Muscle layer of duodenum (tissue), 2 donors: ENCODE data around the gene PGLYRP3.

Source experiments
- H3K27ac ChIP-seq: one replicate; pipeline ENCODE4 v1.7.0; 2013; ENCODE audit warnings: mild to moderate bottlenecking, low read length
- H3K27me3 ChIP-seq: one replicate; pipeline ENCODE4 v1.7.0; 2013; ENCODE audit warnings: low read depth, mild to moderate bottlenecking, control low read depth, low read length
- H3K36me3 ChIP-seq, 2 donors: one replicate each; pipeline ENCODE4 v1.7.0; 2013; ENCODE audit warnings: low read length in 2 of 2, control low read depth in 1 of 2, mild to moderate bottlenecking in 1 of 2; ENCODE audit not compliant: insufficient read depth in 2 of 2, control insufficient read depth in 1 of 2
- H3K4me1 ChIP-seq, 2 donors: one replicate each; pipeline ENCODE4 v1.7.0; 2013; ENCODE audit warnings: low read length in 2 of 2, mild to moderate bottlenecking in 2 of 2, control low read depth in 1 of 2, moderate library complexity in 1 of 2; ENCODE audit not compliant: insufficient read depth in 2 of 2, control insufficient read depth in 1 of 2
- H3K4me3 ChIP-seq, 2 donors: one replicate each; pipeline ENCODE4 v1.7.0; 2013; ENCODE audit warnings: low read length in 2 of 2, low read depth in 1 of 2, mild to moderate bottlenecking in 1 of 2
- H3K9me3 ChIP-seq, 2 donors: one replicate each; pipeline ENCODE4 v1.7.0; 2013; ENCODE audit warnings: low read length in 2 of 2, control low read depth in 1 of 2, mild to moderate bottlenecking in 1 of 2; ENCODE audit not compliant: control insufficient read depth in 1 of 2
- donor health status: healthy.

Gene PGLYRP3

GRCh38 chr1:153251562-153251961 is 61.2 kb downstream of the PGLYRP3 start:
- Histone ChIP-seq H3K27ac (no peak overlapping the region), H3K4me1 (no peaks in the 10 kb centered on the region), H3K9me3 (no peaks in the 10 kb centered on the region), H3K4me3 (no peak overlapping the region), H3K36me3 (no peaks in the 10 kb centered on the region), H3K27me3 (no peaks in the 10 kb centered on the region)

GRCh38 chr1:153251087-153251486 is 61.7 kb downstream of the PGLYRP3 start:
- Histone ChIP-seq H3K27me3 (no peaks in the 10 kb centered on the region), H3K36me3 (no peaks in the 10 kb centered on the region), H3K9me3 (no peaks in the 10 kb centered on the region), H3K4me3 (no peak overlapping the region), H3K4me1 (no peaks in the 10 kb centered on the region), H3K27ac (no peak overlapping the region)

GRCh38 chr1:153250166-153250565 is 62.6 kb downstream of the PGLYRP3 start:
- Histone ChIP-seq H3K36me3 (no peaks in the 10 kb centered on the region), H3K27me3 (no peaks in the 10 kb centered on the region), H3K4me3 (no peak overlapping the region), H3K9me3 (no peaks in the 10 kb centered on the region), H3K4me1 (no peaks in the 10 kb centered on the region), H3K27ac (no peak overlapping the region)

GRCh38 chr1:153248176-153248879 is 64.4 kb downstream of the PGLYRP3 start:
- Histone ChIP-seq H3K36me3 (no peaks in the 10 kb centered on the region), H3K27ac (no peak overlapping the region)

More at GRCh38 chr1:153248176-153248879, 64.4 kb downstream of the PGLYRP3 start:
- Histone ChIP-seq H3K9me3 (no peaks in the 10 kb centered on the region), H3K4me3 (no peak overlapping the region), H3K27me3 (no peaks in the 10 kb centered on the region), H3K4me1 (no peaks in the 10 kb centered on the region)
